ENCODE results near the gene SRRM5.
"Not testable (repeated sequence)": the region's sequence is repeated elsewhere in the genome, so short reads cannot be mapped to it uniquely, and the experiment has no call there.

SRRM5 gene

GRCh38 chr19:43635561-43635940 is 23.7 kb downstream of the SRRM5 start:
- not testable (repeated sequence) for H3K27ac ChIP-seq; DNase-seq (ENCODE audit: low read depth, low spot score)

GRCh38 chr19:43636121-43636683 is 24.3 kb downstream of the SRRM5 start:
- DNase-seq (ENCODE audit: low read depth, low spot score), result no peak

GRCh38 chr19:43638214-43638994 is 26.5 kb downstream of the SRRM5 start:
- H3K27ac ChIP-seq, result no peak overlapping the region
- DNase-seq (ENCODE audit: low read depth, low spot score), result no peak

More at GRCh38 chr19:43636121-43636683, 24.3 kb downstream of the SRRM5 start:
- no peak overlapping the region for H3K27ac ChIP-seq

GRCh38 chr19:43638995-43639518 is 27.2 kb downstream of the SRRM5 start:
- DNase-seq (ENCODE audit: low read depth, low spot score), result no peak
- no peak overlapping the region for H3K27ac ChIP-seq

GRCh38 chr19:43639519-43640423 is 27.9 kb downstream of the SRRM5 start, which contains the start of gene CADM4:
CADM4 (minus strand) TSS chr19:43639850; CDS start chr19:43639790, 60 bp downstream.
- no peak within 1 kb of the TSS for H3K27ac ChIP-seq
- DNase-seq (ENCODE audit: low read depth, low spot score), result no peak

- no peak for DNase-seq (ENCODE audit: low read depth, low spot score)
- no peak overlapping the region for H3K27ac ChIP-seq
Measured at GRCh38 chr19:43640424-43640757, 28.5 kb downstream of the SRRM5 start.

GRCh38 chr19:43641333-43641732 is 29.4 kb downstream of the SRRM5 start:
- H3K27ac ChIP-seq, result no peak overlapping the region
- DNase-seq (ENCODE audit: low read depth, low spot score), result no peak

GRCh38 chr19:43642531-43642930 is 30.6 kb downstream of the SRRM5 start:
- no peak overlapping the region for H3K27ac ChIP-seq
- no peak for DNase-seq (ENCODE audit: low read depth, low spot score)

- no peak for DNase-seq (ENCODE audit: low read depth, low spot score)
- no peak overlapping the region for H3K27ac ChIP-seq
Measured at GRCh38 chr19:43643326-43643725, 31.4 kb downstream of the SRRM5 start.

- DNase-seq (ENCODE audit: low read depth, low spot score), result no peak
- no peak overlapping the region for H3K27ac ChIP-seq
Measured at GRCh38 chr19:43644181-43644580, 32.3 kb downstream of the SRRM5 start.

- DNase-seq (ENCODE audit: low read depth, low spot score), result no peak
- H3K27ac ChIP-seq, result no peak overlapping the region
Measured at GRCh38 chr19:43648633-43649032, 36.7 kb downstream of the SRRM5 start.

- no peak for DNase-seq (ENCODE audit: low read depth, low spot score)
- H3K27ac ChIP-seq, result no peak overlapping the region
Measured at GRCh38 chr19:43649514-43649913, 37.6 kb downstream of the SRRM5 start.

- not testable (repeated sequence) for H3K27ac ChIP-seq; DNase-seq (ENCODE audit: low read depth, low spot score)
Measured at GRCh38 chr19:43650276-43650675, 38.4 kb downstream of the SRRM5 start.

GRCh38 chr19:43651758-43652545 is 40.1 kb downstream of the SRRM5 start:
- DNase-seq (ENCODE audit: low read depth, low spot score), result no peak
- H3K27ac ChIP-seq, result no peak overlapping the region

GRCh38 chr19:43652546-43652874 is 40.6 kb downstream of the SRRM5 start:
- no peak overlapping the region for H3K27ac ChIP-seq
- no peak for DNase-seq (ENCODE audit: low read depth, low spot score)

- no peak overlapping the region for H3K27ac ChIP-seq
- DNase-seq (ENCODE audit: low read depth, low spot score), result no peak
Measured at GRCh38 chr19:43656436-43656835, 44.5 kb downstream of the SRRM5 start.

- no peak for DNase-seq (ENCODE audit: low read depth, low spot score)
- no peak overlapping the region for H3K27ac ChIP-seq
Measured at GRCh38 chr19:43658001-43658400, 46.1 kb downstream of the SRRM5 start.

- DNase-seq (ENCODE audit: low read depth, low spot score), result no peak
- H3K27ac ChIP-seq, result no peak overlapping the region
Measured at GRCh38 chr19:43658494-43658893, 46.6 kb downstream of the SRRM5 start.

- no peak overlapping the region for H3K27ac ChIP-seq
- DNase-seq (ENCODE audit: low read depth, low spot score), result no peak
Measured at GRCh38 chr19:43660301-43660970, 48.5 kb downstream of the SRRM5 start.

- no peak for DNase-seq (ENCODE audit: low read depth, low spot score)
- H3K27ac ChIP-seq, result no peak overlapping the region
Measured at GRCh38 chr19:43660971-43661360, 49.1 kb downstream of the SRRM5 start.

Data from epithelial cell of prostate (primary cell).